Astrocyte (in vitro differentiated cells and primary cell): Measurements from ENCODE around the gene TMEM238L. TPM values are rescaled to one million over a fixed set of nuclear protein-coding genes. Genes with fewer than 3 reads are reported as not detected.

ENCODE experiments used
- DNase-seq: peaks from one replicate; pipeline ENCODE4 v3.0.0-alpha.2; 2010; ENCODE audit warnings: low read depth
- FAIRE-seq: peaks from 2 replicates; lab custom pipeline; 2011; peaks lifted over from hg19 to GRCh38; lab: Jason Lieb, UNC
- H2AFZ ChIP-seq: 2 replicates; pipeline ENCODE4 v1.6.0; 2012; ENCODE audit warnings: low read depth, low read length, inconsistent platforms
- H3K27ac ChIP-seq: 2 replicates; pipeline ENCODE4 v1.5.1; 2011; ENCODE audit warnings: low read depth, low read length, inconsistent platforms
- H3K27me3 ChIP-seq: 2 replicates; pipeline ENCODE4 v1.6.0; 2011; ENCODE audit warnings: low read length, inconsistent platforms; ENCODE audit not compliant: insufficient read depth
- H3K36me3 ChIP-seq: 2 replicates; pipeline ENCODE4 v1.5.1; 2011; ENCODE audit warnings: low read length, inconsistent platforms; ENCODE audit not compliant: insufficient read depth
- H3K4me1 ChIP-seq: 2 replicates; pipeline ENCODE4 v1.5.1; 2011; ENCODE audit warnings: low read length, inconsistent platforms; ENCODE audit not compliant: insufficient read depth
- H3K4me2 ChIP-seq: 2 replicates; pipeline ENCODE4 v1.6.0; 2012; ENCODE audit warnings: low read length, inconsistent platforms
- H3K4me3 ChIP-seq: 2 replicates; pipeline ENCODE4 v1.5.1; 2011; ENCODE audit warnings: low read depth, mild to moderate bottlenecking, low read length, inconsistent platforms; ENCODE audit not compliant: insufficient read depth
- H3K79me2 ChIP-seq: 2 replicates; pipeline ENCODE4 v1.6.0; 2012; ENCODE audit warnings: mild to moderate bottlenecking, low read length, inconsistent platforms; ENCODE audit not compliant: insufficient read depth
- H3K9ac ChIP-seq: 2 replicates; pipeline ENCODE4 v1.6.0; 2012; ENCODE audit warnings: mild to moderate bottlenecking, low read length, inconsistent platforms
- H3K9me3 ChIP-seq: 2 replicates; pipeline ENCODE4 v1.5.1; 2012; ENCODE audit warnings: low read depth, mild to moderate bottlenecking, low read length, inconsistent platforms; ENCODE audit not compliant: insufficient read depth
- H4K20me1 ChIP-seq: 2 replicates; pipeline ENCODE4 v1.6.0; 2012; ENCODE audit warnings: low read length, inconsistent platforms; ENCODE audit not compliant: insufficient read depth
- H3K27ac Mint-ChIP-seq: one replicate; pipeline ENCODE4 v1.8.0; 2021; ENCODE audit warnings: mild to moderate bottlenecking, mixed read lengths; ENCODE audit not compliant: unreplicated experiment
- H3K27me3 Mint-ChIP-seq: one replicate; pipeline ENCODE4 v1.8.0; 2021; ENCODE audit warnings: low read depth, mixed read lengths; ENCODE audit not compliant: unreplicated experiment
- H3K36me3 Mint-ChIP-seq: one replicate; pipeline ENCODE4 v1.8.0; 2021; ENCODE audit warnings: low read depth, mixed read lengths; ENCODE audit not compliant: unreplicated experiment
- H3K4me1 Mint-ChIP-seq: one replicate; pipeline ENCODE4 v1.8.0; 2021; ENCODE audit warnings: low read depth, mixed read lengths; ENCODE audit not compliant: unreplicated experiment
- H3K4me3 Mint-ChIP-seq: one replicate; pipeline ENCODE4 v1.8.0; 2021; ENCODE audit warnings: mild to moderate bottlenecking, moderate library complexity, mixed read lengths; ENCODE audit not compliant: unreplicated experiment
- H3K9me3 Mint-ChIP-seq: one replicate; pipeline ENCODE4 v1.8.0; 2021; ENCODE audit warnings: mild to moderate bottlenecking, mixed read lengths; ENCODE audit not compliant: unreplicated experiment
- EZH2 ChIP-seq: IDR thresholded peaks from 2 replicates; pipeline ENCODE4 v1.6.1; 2012; ENCODE audit warnings: mild to moderate bottlenecking, low read length, inconsistent platforms; ENCODE audit not compliant: insufficient read depth
- total RNA-seq: library from RNA; stranded (reverse); gene quantifications from 2 replicates; pipeline ENCODE4 v1.2.1, GENCODE V29; 2021
- TF ChIP-seq, protein P1 (sequence below): IDR thresholded peaks from 2 replicates; pipeline ENCODE4 v1.5.1; 2011; ENCODE audit warnings: low read depth, mild to moderate bottlenecking, inconsistent platforms, low read length, moderate library complexity; ENCODE audit not compliant: insufficient read depth

The TMEM238L gene
- total RNA-seq, 1 donor from 2014 or later: not detected

GRCh38 chr17:10745231-10745630 is 58.7 kb downstream of the TMEM238L start:
- H4K20me1 ChIP-seq: no peaks in the 10 kb centered on the region
- FAIRE-seq (no peak), DNase-seq (peak; percentile 12)
- H3K27me3 ChIP-seq: peaks cover 4% of the 10 kb centered on the region
- H3K36me3 Mint-ChIP-seq: no peaks in the 10 kb centered on the region
- H3K9me3 Mint-ChIP-seq: no peaks in the 10 kb centered on the region
- H3K27ac Mint-ChIP-seq: no peak overlapping the region
- no peaks in the 10 kb centered on the region for H3K9me3 ChIP-seq
- no peak overlapping the region for H3K4me3 ChIP-seq
- H3K4me2 ChIP-seq: no peak overlapping the region
- H3K9ac ChIP-seq: no peak overlapping the region
- H3K36me3 ChIP-seq: no peaks in the 10 kb centered on the region
- no peak overlapping the region for H3K27ac ChIP-seq
- TF ChIP-seq, protein P1, sequence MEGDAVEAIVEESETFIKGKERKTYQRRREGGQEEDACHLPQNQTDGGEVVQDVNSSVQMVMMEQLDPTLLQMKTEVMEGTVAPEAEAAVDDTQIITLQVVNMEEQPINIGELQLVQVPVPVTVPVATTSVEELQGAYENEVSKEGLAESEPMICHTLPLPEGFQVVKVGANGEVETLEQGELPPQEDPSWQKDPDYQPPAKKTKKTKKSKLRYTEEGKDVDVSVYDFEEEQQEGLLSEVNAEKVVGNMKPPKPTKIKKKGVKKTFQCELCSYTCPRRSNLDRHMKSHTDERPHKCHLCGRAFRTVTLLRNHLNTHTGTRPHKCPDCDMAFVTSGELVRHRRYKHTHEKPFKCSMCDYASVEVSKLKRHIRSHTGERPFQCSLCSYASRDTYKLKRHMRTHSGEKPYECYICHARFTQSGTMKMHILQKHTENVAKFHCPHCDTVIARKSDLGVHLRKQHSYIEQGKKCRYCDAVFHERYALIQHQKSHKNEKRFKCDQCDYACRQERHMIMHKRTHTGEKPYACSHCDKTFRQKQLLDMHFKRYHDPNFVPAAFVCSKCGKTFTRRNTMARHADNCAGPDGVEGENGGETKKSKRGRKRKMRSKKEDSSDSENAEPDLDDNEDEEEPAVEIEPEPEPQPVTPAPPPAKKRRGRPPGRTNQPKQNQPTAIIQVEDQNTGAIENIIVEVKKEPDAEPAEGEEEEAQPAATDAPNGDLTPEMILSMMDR: no peak
- TF ChIP-seq EZH2: no peak
- no peaks in the 10 kb centered on the region for H3K79me2 ChIP-seq
- H2AFZ ChIP-seq: no peak overlapping the region
- H3K4me1 ChIP-seq: no peaks in the 10 kb centered on the region
- H3K4me1 Mint-ChIP-seq: no peaks in the 10 kb centered on the region
- no peak overlapping the region for H3K4me3 Mint-ChIP-seq
- H3K27me3 Mint-ChIP-seq: peaks cover 27% of the 10 kb centered on the region

Other genes starting within 250 kb of the TMEM238L start
- gene MYH3, start 146.8 kb downstream of the TMEM238L start, total RNA-seq: 1.9 TPM in 2 replicates
- gene SCO1, start 106.6 kb downstream of the TMEM238L start, total RNA-seq: 36.0 TPM in 2 replicates
- gene ADPRM, start 106.5 kb downstream of the TMEM238L start, total RNA-seq: 11.1 and 11.3 TPM in 2 replicates
- gene TMEM220, start 74.1 kb downstream of the TMEM238L start, total RNA-seq: 1.0 and 1.3 TPM in 2 replicates
- gene PIRT, start 34.0 kb upstream of the TMEM238L start, total RNA-seq: not detected in 2 replicates